ENCODE measurements around the gene C2CD4C. TPM values are rescaled to one million over a fixed set of nuclear protein-coding genes. Genes with fewer than 3 reads are reported as not detected.

C2CD4C gene
- total RNA-seq, 1 experiment from 2014 or later = 7.1 TPM

DNA sequence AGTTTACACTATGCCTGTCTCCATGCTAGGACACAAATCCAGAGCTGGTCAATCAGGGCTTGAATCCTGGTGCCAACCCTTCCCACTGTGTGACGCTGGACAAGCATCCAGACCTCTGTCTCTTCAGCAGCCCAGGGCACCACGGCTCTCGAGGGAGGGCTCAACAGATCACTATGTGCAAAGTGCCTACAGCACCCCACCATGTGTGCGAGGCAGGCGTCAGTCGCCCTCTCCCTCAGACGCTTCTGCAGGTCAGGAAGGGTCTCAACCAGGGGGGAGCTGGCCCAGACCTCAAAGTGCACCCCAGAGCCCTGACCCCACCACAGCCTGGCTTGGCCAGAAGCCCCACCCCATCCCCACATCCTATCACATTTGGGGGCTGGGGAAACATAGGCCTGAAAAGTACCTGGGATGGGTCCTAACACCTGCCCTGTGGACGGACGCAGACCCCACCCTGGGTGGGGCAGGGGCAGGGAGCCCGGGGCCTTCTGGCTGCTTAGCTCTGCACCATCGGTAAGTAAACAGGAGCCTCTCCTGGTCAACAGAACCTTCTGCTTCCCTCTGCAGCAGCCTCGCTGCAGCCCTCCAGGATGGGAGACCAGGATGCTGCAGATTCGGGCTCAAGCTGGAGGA lies 2.9 kb upstream of the C2CD4C start:
- no peaks in the 10 kb centered on the region for H3K79me2 ChIP-seq (ENCODE audit: insufficient read depth, low read length)
- DNase-seq (ENCODE audit: low read depth, low spot score) = no peak
- no peaks in the 10 kb centered on the region for H3K36me3 ChIP-seq (ENCODE audit: control insufficient read depth in 1 of 2, insufficient read depth in 2 of 2, low read length in 2 of 2)
- H3K4me2 ChIP-seq (ENCODE audit: low read length) = no peak overlapping the region
- ChIA-PET RAD21 (ENCODE audit: low non-redundant PET in 1 of 2, low total read pairs in 2 of 2, uncharacterized antibody in 2 of 2, unreplicated experiment in 2 of 2) (no interaction called here), POLR2A (no interaction called here), CTCF (no interaction called here)
- no peaks in the 10 kb centered on the region for H3K9me3 ChIP-seq (ENCODE audit: control insufficient read depth in 1 of 2, insufficient read depth in 1 of 2, low read depth in 1 of 2, low read length in 2 of 2)
- H2AFZ ChIP-seq (ENCODE audit: low read depth, low read length, poor library complexity, severe bottlenecking) = no peak overlapping the region
- TF ChIP-seq, protein P1, sequence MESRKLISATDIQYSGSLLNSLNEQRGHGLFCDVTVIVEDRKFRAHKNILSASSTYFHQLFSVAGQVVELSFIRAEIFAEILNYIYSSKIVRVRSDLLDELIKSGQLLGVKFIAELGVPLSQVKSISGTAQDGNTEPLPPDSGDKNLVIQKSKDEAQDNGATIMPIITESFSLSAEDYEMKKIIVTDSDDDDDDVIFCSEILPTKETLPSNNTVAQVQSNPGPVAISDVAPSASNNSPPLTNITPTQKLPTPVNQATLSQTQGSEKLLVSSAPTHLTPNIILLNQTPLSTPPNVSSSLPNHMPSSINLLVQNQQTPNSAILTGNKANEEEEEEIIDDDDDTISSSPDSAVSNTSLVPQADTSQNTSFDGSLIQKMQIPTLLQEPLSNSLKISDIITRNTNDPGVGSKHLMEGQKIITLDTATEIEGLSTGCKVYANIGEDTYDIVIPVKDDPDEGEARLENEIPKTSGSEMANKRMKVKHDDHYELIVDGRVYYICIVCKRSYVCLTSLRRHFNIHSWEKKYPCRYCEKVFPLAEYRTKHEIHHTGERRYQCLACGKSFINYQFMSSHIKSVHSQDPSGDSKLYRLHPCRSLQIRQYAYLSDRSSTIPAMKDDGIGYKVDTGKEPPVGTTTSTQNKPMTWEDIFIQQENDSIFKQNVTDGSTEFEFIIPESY (IDR thresholded peaks at IDR 0.05; ENCODE audit: extremely low read depth, insufficient replicate concordance, low read length) = no peak
- TF ChIP-seq RAD21 (IDR thresholded peaks at IDR 0.05; ENCODE audit: low read depth) (no peak), JUND (IDR thresholded peaks at IDR 0.05) (no peak), EGR1 (IDR thresholded peaks at IDR 0.05; ENCODE audit: low read depth) (no peak), CEBPB (IDR thresholded peaks at IDR 0.05; ENCODE audit: low read depth) (no peak), ZNF274 (IDR thresholded peaks at IDR 0.05; ENCODE audit: low read depth, low read length) (no peak), ELF1 (IDR thresholded peaks at IDR 0.05; ENCODE audit: borderline replicate concordance, low read depth) (no peak), POLR2A (IDR thresholded peaks at IDR 0.05; ENCODE audit: borderline replicate concordance, extremely low read depth, insufficient read depth, insufficient read length) (no peak), POLR2AphosphoS5 (IDR thresholded peaks at IDR 0.05; ENCODE audit: low read depth, low read length) (no peak), SIN3A (IDR thresholded peaks at IDR 0.05; ENCODE audit: low read depth) (no peak), CBX3 (IDR thresholded peaks at IDR 0.05; ENCODE audit: low read depth) (no peak), YY1 (IDR thresholded peaks at IDR 0.05; ENCODE audit: extremely low read depth, insufficient replicate concordance, low read depth, low read length) (no peak), FOSL1 (IDR thresholded peaks at IDR 0.05; ENCODE audit: low read depth) (no peak), SP1 (IDR thresholded peaks at IDR 0.05; ENCODE audit: low read depth) (no peak)
- TF ChIP-seq, protein P2, sequence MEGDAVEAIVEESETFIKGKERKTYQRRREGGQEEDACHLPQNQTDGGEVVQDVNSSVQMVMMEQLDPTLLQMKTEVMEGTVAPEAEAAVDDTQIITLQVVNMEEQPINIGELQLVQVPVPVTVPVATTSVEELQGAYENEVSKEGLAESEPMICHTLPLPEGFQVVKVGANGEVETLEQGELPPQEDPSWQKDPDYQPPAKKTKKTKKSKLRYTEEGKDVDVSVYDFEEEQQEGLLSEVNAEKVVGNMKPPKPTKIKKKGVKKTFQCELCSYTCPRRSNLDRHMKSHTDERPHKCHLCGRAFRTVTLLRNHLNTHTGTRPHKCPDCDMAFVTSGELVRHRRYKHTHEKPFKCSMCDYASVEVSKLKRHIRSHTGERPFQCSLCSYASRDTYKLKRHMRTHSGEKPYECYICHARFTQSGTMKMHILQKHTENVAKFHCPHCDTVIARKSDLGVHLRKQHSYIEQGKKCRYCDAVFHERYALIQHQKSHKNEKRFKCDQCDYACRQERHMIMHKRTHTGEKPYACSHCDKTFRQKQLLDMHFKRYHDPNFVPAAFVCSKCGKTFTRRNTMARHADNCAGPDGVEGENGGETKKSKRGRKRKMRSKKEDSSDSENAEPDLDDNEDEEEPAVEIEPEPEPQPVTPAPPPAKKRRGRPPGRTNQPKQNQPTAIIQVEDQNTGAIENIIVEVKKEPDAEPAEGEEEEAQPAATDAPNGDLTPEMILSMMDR (IDR thresholded peaks at IDR 0.05 in 2 of 3, conservative IDR thresholded peaks at IDR 0.05 in 1 of 3; ENCODE audit: borderline replicate concordance in 1 of 3, insufficient read depth in 1 of 3, low read depth in 2 of 3, low read length in 2 of 3) = no peak
- TF ChIP-seq, protein P3, sequence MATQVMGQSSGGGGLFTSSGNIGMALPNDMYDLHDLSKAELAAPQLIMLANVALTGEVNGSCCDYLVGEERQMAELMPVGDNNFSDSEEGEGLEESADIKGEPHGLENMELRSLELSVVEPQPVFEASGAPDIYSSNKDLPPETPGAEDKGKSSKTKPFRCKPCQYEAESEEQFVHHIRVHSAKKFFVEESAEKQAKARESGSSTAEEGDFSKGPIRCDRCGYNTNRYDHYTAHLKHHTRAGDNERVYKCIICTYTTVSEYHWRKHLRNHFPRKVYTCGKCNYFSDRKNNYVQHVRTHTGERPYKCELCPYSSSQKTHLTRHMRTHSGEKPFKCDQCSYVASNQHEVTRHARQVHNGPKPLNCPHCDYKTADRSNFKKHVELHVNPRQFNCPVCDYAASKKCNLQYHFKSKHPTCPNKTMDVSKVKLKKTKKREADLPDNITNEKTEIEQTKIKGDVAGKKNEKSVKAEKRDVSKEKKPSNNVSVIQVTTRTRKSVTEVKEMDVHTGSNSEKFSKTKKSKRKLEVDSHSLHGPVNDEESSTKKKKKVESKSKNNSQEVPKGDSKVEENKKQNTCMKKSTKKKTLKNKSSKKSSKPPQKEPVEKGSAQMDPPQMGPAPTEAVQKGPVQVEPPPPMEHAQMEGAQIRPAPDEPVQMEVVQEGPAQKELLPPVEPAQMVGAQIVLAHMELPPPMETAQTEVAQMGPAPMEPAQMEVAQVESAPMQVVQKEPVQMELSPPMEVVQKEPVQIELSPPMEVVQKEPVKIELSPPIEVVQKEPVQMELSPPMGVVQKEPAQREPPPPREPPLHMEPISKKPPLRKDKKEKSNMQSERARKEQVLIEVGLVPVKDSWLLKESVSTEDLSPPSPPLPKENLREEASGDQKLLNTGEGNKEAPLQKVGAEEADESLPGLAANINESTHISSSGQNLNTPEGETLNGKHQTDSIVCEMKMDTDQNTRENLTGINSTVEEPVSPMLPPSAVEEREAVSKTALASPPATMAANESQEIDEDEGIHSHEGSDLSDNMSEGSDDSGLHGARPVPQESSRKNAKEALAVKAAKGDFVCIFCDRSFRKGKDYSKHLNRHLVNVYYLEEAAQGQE (IDR thresholded peaks at IDR 0.05; ENCODE audit: low read depth) = no peak
- H3K27ac ChIP-seq (ENCODE audit: low read depth, low read length) = no peak overlapping the region
- no peak for ATAC-seq
- H3K9me2 ChIP-seq (ENCODE audit: insufficient read depth) = no peaks in the 10 kb centered on the region
- no peak overlapping the region for H3K9ac ChIP-seq (ENCODE audit: low read length)
- BruUV-seq (replicated peaks) = no TSS peak
- peaks cover 4 to 14% of the 10 kb centered on the region in 2 experiments; a peak in 3 of 4 replicates for H3K4me1 ChIP-seq (ENCODE audit: control insufficient read depth in 1 of 2, insufficient read depth in 2 of 2, low read length in 2 of 2)
- intact Hi-C loops (cut with micrococcal nuclease) = no loop called here
- peaks cover 4% of the 10 kb centered on the region; the same call in 1 of the 2 replicates for H3K27me3 ChIP-seq (ENCODE audit: insufficient read depth, low read length)
- H4K20me1 ChIP-seq (ENCODE audit: insufficient read depth) = no peaks in the 10 kb centered on the region
- H3K4me3 ChIP-seq (replicated peaks in 1 of 2; ENCODE audit: low read depth in 1 of 2, low read length in 2 of 2) = no peak overlapping the region

Measured in HCT116 (cell line).